ENCODE data around the gene C13orf42.

C13orf42 gene

DNA sequence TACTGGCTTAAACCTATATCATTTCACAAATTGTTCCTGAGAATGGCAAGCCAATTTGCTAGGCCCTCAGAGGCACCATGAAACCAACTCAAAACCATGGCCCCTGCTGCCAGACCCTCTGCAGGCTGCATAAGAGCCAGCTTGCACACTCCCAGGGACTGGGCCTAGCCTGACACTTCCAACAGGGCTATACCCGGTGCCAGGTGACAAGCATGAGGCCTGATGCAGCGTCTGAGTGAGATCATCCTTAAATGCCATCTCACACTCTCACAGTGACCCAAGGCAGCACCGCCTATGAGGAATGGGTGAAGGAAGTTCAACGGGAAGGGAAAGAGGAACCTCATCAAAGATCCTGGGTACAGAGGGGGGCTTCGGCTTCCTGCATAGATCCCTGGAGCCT, 65.6 kb downstream of the C13orf42 start:
- H4K91ac ChIP-seq (ENCODE audit: low read depth, low read length, poor library complexity), result no peak overlapping the region
- no peak for DNase-seq (ENCODE audit: low spot score)
- no peaks in the 10 kb centered on the region for H3K27me3 ChIP-seq (ENCODE audit: control insufficient read depth in 3 of 3, insufficient read depth in 3 of 3, low read depth in 1 of 3, low read length in 3 of 3)
- H3K9ac ChIP-seq (ENCODE audit: low read depth, low read length, poor library complexity), result no peak overlapping the region
- no peak overlapping the region for H3K4me3 ChIP-seq (ENCODE audit: low read length in 2 of 2)
- H2BK15ac ChIP-seq (ENCODE audit: low read length), result no peak overlapping the region
- no peak overlapping the region for H3K18ac ChIP-seq (ENCODE audit: low read length)
- H3K4me2 ChIP-seq (ENCODE audit: insufficient read depth, low read length, poor library complexity, severe bottlenecking), result no peak overlapping the region
- H3K23ac ChIP-seq (ENCODE audit: low read depth, low read length, poor library complexity), result no peak overlapping the region
- H2BK12ac ChIP-seq (ENCODE audit: low read length), result no peak overlapping the region
- H3K36me3 ChIP-seq (replicated peaks in 1 of 2; ENCODE audit: control insufficient read depth in 2 of 2, insufficient read depth in 2 of 2, low read length in 2 of 2), result no peaks in the 10 kb centered on the region
- H3K4me1 ChIP-seq (ENCODE audit: control insufficient read depth in 2 of 2, insufficient read depth in 1 of 2, low read depth in 1 of 2, low read length in 2 of 2), result peaks cover 0 to 4% of the 10 kb centered on the region in 2 donors
- H3K14ac ChIP-seq (ENCODE audit: low read length), result no peak overlapping the region
- no peak overlapping the region for H2AK5ac ChIP-seq (ENCODE audit: low read depth, low read length)
- H3K27ac ChIP-seq (replicated peaks; ENCODE audit: low read length), result no peak overlapping the region
- no CpG with 5 or more reads among the region's 5 CpGs for WGBS, 2 donors (ENCODE audit: extremely low coverage in 2 of 2, insufficient read length in 2 of 2, insufficient replicate concordance in 1 of 2)
- H3K4ac ChIP-seq (ENCODE audit: low read length), result no peak overlapping the region
- no peak overlapping the region for H2BK5ac ChIP-seq (ENCODE audit: low read length)
- no peak overlapping the region for H2BK120ac ChIP-seq (ENCODE audit: low read depth, low read length)
- H2AFZ ChIP-seq (ENCODE audit: low read length), result no peak overlapping the region
- H4K8ac ChIP-seq (ENCODE audit: low read depth, low read length), result no peak overlapping the region
- H3K79me1 ChIP-seq (ENCODE audit: low read depth, low read length), result no peaks in the 10 kb centered on the region
- H3K9me3 ChIP-seq (replicated peaks in 1 of 2; ENCODE audit: control insufficient read depth in 2 of 2, insufficient read depth in 1 of 2, low read depth in 1 of 2, low read length in 2 of 2), result no peaks in the 10 kb centered on the region

DNA sequence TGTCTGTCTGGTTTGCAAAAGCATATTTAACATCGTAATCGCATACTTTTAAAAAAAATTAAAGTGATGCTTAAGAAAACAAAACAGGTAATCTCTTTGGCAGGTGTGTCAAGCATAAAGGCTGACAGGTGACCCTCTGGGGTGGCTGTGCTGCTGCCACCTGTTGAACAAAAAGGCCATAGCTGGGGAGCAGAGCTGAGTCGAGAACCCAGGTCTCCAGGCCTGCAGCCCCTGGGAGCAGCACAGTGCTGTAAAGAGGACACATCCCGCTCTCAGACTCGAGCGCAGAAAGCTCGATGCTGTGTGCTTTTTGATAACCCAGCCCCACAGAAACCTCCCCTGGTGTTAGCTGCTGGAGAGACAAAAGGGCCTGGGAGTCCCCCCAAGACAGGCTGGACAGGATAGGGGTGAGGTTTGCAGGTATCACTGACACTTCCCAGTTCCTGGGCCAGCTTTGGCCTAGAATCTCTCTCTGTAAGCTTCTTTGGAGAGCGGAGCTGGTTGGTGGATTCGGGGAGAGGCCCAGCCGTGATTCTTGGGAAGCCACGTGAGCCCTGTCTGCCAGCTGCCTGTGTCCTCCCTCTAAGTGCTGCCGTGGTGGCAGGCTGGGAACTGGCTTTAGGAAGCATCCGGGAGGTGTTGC, 66.9 kb downstream of the C13orf42 start:
- H3K79me1 ChIP-seq (ENCODE audit: low read depth, low read length), result no peaks in the 10 kb centered on the region
- WGBS, 2 donors (ENCODE audit: extremely low coverage in 2 of 2, insufficient read length in 2 of 2, insufficient replicate concordance in 1 of 2), result no CpG with 5 or more reads among the region's 13 CpGs
- H2BK12ac ChIP-seq (ENCODE audit: low read length), result no peak overlapping the region
- no peak overlapping the region for H3K14ac ChIP-seq (ENCODE audit: low read length)
- no peak overlapping the region for H2BK120ac ChIP-seq (ENCODE audit: low read depth, low read length)
- no peak overlapping the region for H2AK5ac ChIP-seq (ENCODE audit: low read depth, low read length)
- DNase-seq (ENCODE audit: low spot score), result no peak
- H4K8ac ChIP-seq (ENCODE audit: low read depth, low read length), result no peak overlapping the region
- H3K18ac ChIP-seq (ENCODE audit: low read length), result peak overlapping the region; percentile 51
- no peak overlapping the region for H4K91ac ChIP-seq (ENCODE audit: low read depth, low read length, poor library complexity)
- H3K27ac ChIP-seq (replicated peaks; ENCODE audit: low read length), result no peak overlapping the region
- H2BK15ac ChIP-seq (ENCODE audit: low read length), result no peak overlapping the region
- H3K4me1 ChIP-seq (ENCODE audit: control insufficient read depth in 2 of 2, insufficient read depth in 1 of 2, low read depth in 1 of 2, low read length in 2 of 2), result peaks cover 0 to 4% of the 10 kb centered on the region in 2 donors
- no peak overlapping the region for H2AFZ ChIP-seq (ENCODE audit: low read length)
- no peak overlapping the region for H3K23ac ChIP-seq (ENCODE audit: low read depth, low read length, poor library complexity)
- no peaks in the 10 kb centered on the region for H3K27me3 ChIP-seq (ENCODE audit: control insufficient read depth in 3 of 3, insufficient read depth in 3 of 3, low read depth in 1 of 3, low read length in 3 of 3)
- no peaks in the 10 kb centered on the region for H3K9me3 ChIP-seq (replicated peaks in 1 of 2; ENCODE audit: control insufficient read depth in 2 of 2, insufficient read depth in 1 of 2, low read depth in 1 of 2, low read length in 2 of 2)
- H3K4me3 ChIP-seq (ENCODE audit: low read length in 2 of 2), result no peak overlapping the region
- no peak overlapping the region for H3K4ac ChIP-seq (ENCODE audit: low read length)
- no peak overlapping the region for H3K9ac ChIP-seq (ENCODE audit: low read depth, low read length, poor library complexity)
- H2BK5ac ChIP-seq (ENCODE audit: low read length), result no peak overlapping the region
- no peaks in the 10 kb centered on the region for H3K36me3 ChIP-seq (replicated peaks in 1 of 2; ENCODE audit: control insufficient read depth in 2 of 2, insufficient read depth in 2 of 2, low read length in 2 of 2)
- no peak overlapping the region for H3K4me2 ChIP-seq (ENCODE audit: insufficient read depth, low read length, poor library complexity, severe bottlenecking)

DNA sequence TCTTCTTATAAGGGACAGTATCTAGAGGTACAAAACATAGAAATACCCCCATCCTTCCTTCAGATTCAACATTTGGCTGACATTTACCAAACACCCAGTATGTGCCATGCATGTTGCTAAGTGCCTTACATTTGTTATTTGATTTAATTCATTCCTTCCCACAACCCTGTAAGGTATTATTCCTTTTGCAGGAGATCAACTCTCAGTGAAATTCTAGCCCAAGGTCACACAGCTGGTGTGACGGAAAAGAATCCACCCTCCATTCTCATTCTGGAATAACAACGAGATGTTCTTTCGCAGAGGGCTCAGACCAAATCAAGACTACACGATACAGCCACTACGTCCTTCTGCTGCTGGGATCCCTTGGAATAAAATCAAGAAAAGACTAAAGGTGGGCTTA, 67.8 kb downstream of the C13orf42 start:
- Histone ChIP-seq H2BK15ac (ENCODE audit: low read length) (no peak overlapping the region), H3K27me3 (ENCODE audit: control insufficient read depth in 3 of 3, insufficient read depth in 3 of 3, low read depth in 1 of 3, low read length in 3 of 3) (no peaks in the 10 kb centered on the region), H3K18ac (ENCODE audit: low read length) (no peak overlapping the region), H4K91ac (ENCODE audit: low read depth, low read length, poor library complexity) (no peak overlapping the region), H2BK5ac (ENCODE audit: low read length) (no peak overlapping the region), H3K4me1 (ENCODE audit: control insufficient read depth in 2 of 2, insufficient read depth in 1 of 2, low read depth in 1 of 2, low read length in 2 of 2) (peaks cover 0 to 4% of the 10 kb centered on the region in 2 donors), H3K14ac (ENCODE audit: low read length) (no peak overlapping the region), H3K4me2 (ENCODE audit: insufficient read depth, low read length, poor library complexity, severe bottlenecking) (no peak overlapping the region), H2AFZ (ENCODE audit: low read length) (no peak overlapping the region), H2BK12ac (ENCODE audit: low read length) (no peak overlapping the region), H3K9ac (ENCODE audit: low read depth, low read length, poor library complexity) (no peak overlapping the region), H3K9me3 (replicated peaks in 1 of 2; ENCODE audit: control insufficient read depth in 2 of 2, insufficient read depth in 1 of 2, low read depth in 1 of 2, low read length in 2 of 2) (no peaks in the 10 kb centered on the region), H3K36me3 (replicated peaks in 1 of 2; ENCODE audit: control insufficient read depth in 2 of 2, insufficient read depth in 2 of 2, low read length in 2 of 2) (no peaks in the 10 kb centered on the region), H3K27ac (replicated peaks; ENCODE audit: low read length) (no peak overlapping the region), H3K23ac (ENCODE audit: low read depth, low read length, poor library complexity) (no peak overlapping the region), H2AK5ac (ENCODE audit: low read depth, low read length) (no peak overlapping the region), H3K4me3 (ENCODE audit: low read length in 2 of 2) (no peak overlapping the region), H3K79me1 (ENCODE audit: low read depth, low read length) (no peaks in the 10 kb centered on the region), H4K8ac (ENCODE audit: low read depth, low read length) (no peak overlapping the region), H3K4ac (ENCODE audit: low read length) (no peak overlapping the region), H2BK120ac (ENCODE audit: low read depth, low read length) (no peak overlapping the region)
- DNase-seq (ENCODE audit: low spot score), result no peak
- WGBS, 2 donors (ENCODE audit: extremely low coverage in 2 of 2, insufficient read length in 2 of 2, insufficient replicate concordance in 1 of 2), result no CpG with 5 or more reads among the region's 5 CpGs

DNA sequence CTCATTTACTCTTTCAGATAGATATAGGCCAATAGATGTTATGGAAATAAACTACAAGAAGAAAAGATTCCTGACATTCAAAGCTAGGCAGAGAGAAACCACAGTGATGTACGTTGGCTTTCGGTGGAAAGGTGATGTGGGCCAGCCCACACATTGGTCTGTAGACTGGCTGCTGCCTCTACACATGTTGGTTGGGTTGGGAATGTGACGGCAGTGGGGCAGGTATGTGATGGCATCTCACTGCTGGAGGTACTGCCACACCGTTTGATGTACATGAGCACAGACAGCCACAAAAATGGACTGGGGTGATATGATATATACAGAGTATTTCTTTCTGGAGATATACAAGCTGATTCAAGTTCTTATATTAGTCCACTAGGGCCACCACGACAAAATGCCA, 69.4 kb downstream of the C13orf42 start:
- Histone ChIP-seq H2AFZ (ENCODE audit: low read length) (no peak overlapping the region), H3K23ac (ENCODE audit: low read depth, low read length, poor library complexity) (no peak overlapping the region), H2BK5ac (ENCODE audit: low read length) (no peak overlapping the region), H2BK15ac (ENCODE audit: low read length) (no peak overlapping the region), H3K36me3 (replicated peaks in 1 of 2; ENCODE audit: control insufficient read depth in 2 of 2, insufficient read depth in 2 of 2, low read length in 2 of 2) (no peaks in the 10 kb centered on the region), H3K9ac (ENCODE audit: low read depth, low read length, poor library complexity) (no peak overlapping the region), H3K9me3 (replicated peaks in 1 of 2; ENCODE audit: control insufficient read depth in 2 of 2, insufficient read depth in 1 of 2, low read depth in 1 of 2, low read length in 2 of 2) (no peaks in the 10 kb centered on the region), H3K27ac (replicated peaks; ENCODE audit: low read length) (no peak overlapping the region), H3K4me3 (ENCODE audit: low read length in 2 of 2) (no peak overlapping the region), H3K79me1 (ENCODE audit: low read depth, low read length) (no peaks in the 10 kb centered on the region), H3K4me2 (ENCODE audit: insufficient read depth, low read length, poor library complexity, severe bottlenecking) (no peak overlapping the region), H4K91ac (ENCODE audit: low read depth, low read length, poor library complexity) (no peak overlapping the region), H2BK120ac (ENCODE audit: low read depth, low read length) (no peak overlapping the region), H2AK5ac (ENCODE audit: low read depth, low read length) (no peak overlapping the region), H3K27me3 (ENCODE audit: control insufficient read depth in 3 of 3, insufficient read depth in 3 of 3, low read depth in 1 of 3, low read length in 3 of 3) (peaks cover 0 to 3% (median 0%) of the 10 kb centered on the region in 3 experiments), H3K4ac (ENCODE audit: low read length) (no peak overlapping the region), H4K8ac (ENCODE audit: low read depth, low read length) (no peak overlapping the region), H3K18ac (ENCODE audit: low read length) (no peak overlapping the region), H3K4me1 (ENCODE audit: control insufficient read depth in 2 of 2, insufficient read depth in 1 of 2, low read depth in 1 of 2, low read length in 2 of 2) (peaks cover 0 to 4% of the 10 kb centered on the region in 2 donors), H3K14ac (ENCODE audit: low read length) (no peak overlapping the region), H2BK12ac (ENCODE audit: low read length) (no peak overlapping the region)
- no peak for DNase-seq (ENCODE audit: low spot score)
- no CpG with 5 or more reads among the region's 5 CpGs for WGBS, 2 donors (ENCODE audit: extremely low coverage in 2 of 2, insufficient read length in 2 of 2, insufficient replicate concordance in 1 of 2)
